SK-MEL-5 (cell line): Measurements from ENCODE around the gene GPR135. TPM values are rescaled to one million over a fixed set of nuclear protein-coding genes. Genes with fewer than 3 reads are reported as not detected.
"Not testable (repeated sequence)": the region's sequence is repeated elsewhere in the genome, so short reads cannot be mapped to it uniquely, and the experiment has no call there.

Experiments used
- DNase-seq: peaks from one replicate; pipeline ENCODE4 v3.0.0-alpha.2; 2016; ENCODE audit warnings: low read depth, low spot score
- in situ Hi-C: cut with HindIII; loops from 2 replicates; pipeline ENCODE4 v1.10.0; 2016; ENCODE audit warnings: low sequenced_read_pairs, high pct_unique_total_duplicates, low pct_unique_long_range_greater_than_20kb
- total RNA-seq: library from RNA; depleted of rRNA; stranded (reverse); fragments of >200 nt; shearing (Covaris generic); gene quantifications from 2 replicates; pipeline ENCODE4 v1.2.3, GENCODE V29; 2014

GPR135 gene
- total RNA-seq, 1 experiment from 2014 or later = 2.9 TPM

- DNase-seq = no peak
- in situ Hi-C loops = no loop called here
Measured at GRCh38 chr14:59481871-59482540, 16.8 kb upstream of the GPR135 start.

GRCh38 chr14:59481407-59481806, 16.2 kb upstream of the GPR135 start:
- in situ Hi-C loops = no loop called here
- no peak for DNase-seq

- in situ Hi-C loops = no loop called here
- no peak for DNase-seq
Measured at GRCh38 chr14:59480166-59480565, 15.0 kb upstream of the GPR135 start.

GRCh38 chr14:59478540-59478939, 13.4 kb upstream of the GPR135 start:
- DNase-seq = no peak
- in situ Hi-C loops = no loop called here

GRCh38 chr14:59475709-59476108, 10.5 kb upstream of the GPR135 start:
- in situ Hi-C loops = no loop called here
- no peak for DNase-seq

- in situ Hi-C loops = no loop called here
- no peak for DNase-seq
Measured at GRCh38 chr14:59474172-59474571, 9.0 kb upstream of the GPR135 start.

GRCh38 chr14:59464486-59465315, 479 bp downstream of the GPR135 start:
- in situ Hi-C loops = no loop called here
- DNase-seq = no peak

GRCh38 chr14:59463787-59464485, 1.2 kb downstream of the GPR135 start:
- in situ Hi-C loops = no loop called here
- DNase-seq = no peak

- DNase-seq = no peak
- in situ Hi-C loops = no loop called here
Measured at GRCh38 chr14:59461891-59462290, 3.3 kb downstream of the GPR135 start.

- DNase-seq = no peak
- in situ Hi-C loops = no loop called here
Measured at GRCh38 chr14:59460378-59460777, 4.8 kb downstream of the GPR135 start.

- DNase-seq = no peak
- in situ Hi-C loops = no loop called here
Measured at GRCh38 chr14:59458486-59458885, 6.7 kb downstream of the GPR135 start.

GRCh38 chr14:59455411-59455810, 9.8 kb downstream of the GPR135 start:
- DNase-seq = no peak
- in situ Hi-C loops = no loop called here

- no peak for DNase-seq
- in situ Hi-C loops = no loop called here
Measured at GRCh38 chr14:59454139-59454538, 11.0 kb downstream of the GPR135 start.

GRCh38 chr14:59451849-59452248, 13.3 kb downstream of the GPR135 start:
- in situ Hi-C loops = no loop called here
- no peak for DNase-seq

GRCh38 chr14:59450716-59451115, 14.5 kb downstream of the GPR135 start:
- in situ Hi-C loops = no loop called here
- DNase-seq = no peak

GRCh38 chr14:59448673-59449072, 16.5 kb downstream of the GPR135 start:
- in situ Hi-C loops, DNase-seq: not testable (repeated sequence)

GRCh38 chr14:59439256-59439965, 25.8 kb downstream of the GPR135 start:
- DNase-seq = no peak
- in situ Hi-C loops = no loop called here

- no peak for DNase-seq
- in situ Hi-C loops = no loop called here
Measured at GRCh38 chr14:59438195-59438647, 27.0 kb downstream of the GPR135 start.
